PC-9 (cell line): Measurements from ENCODE around the gene CSRNP2.

Experiments
- EZH2 ChIP-seq: fragments of 200-600 bp; sonication (generic); IDR thresholded peaks from 2 replicates; pipeline ENCODE4 v1.8.0; 2017; ENCODE audit warnings: antibody characterized with exemption, low read depth
- TF ChIP-seq, protein P1 (sequence below): fragments of 200-600 bp; sonication (generic); conservative IDR thresholded peaks from 2 replicates; pipeline ENCODE4 v1.6.1; 2017; ENCODE audit warnings: mixed run types, antibody characterized with exemption, mild to moderate bottlenecking, moderate library complexity

DNA sequence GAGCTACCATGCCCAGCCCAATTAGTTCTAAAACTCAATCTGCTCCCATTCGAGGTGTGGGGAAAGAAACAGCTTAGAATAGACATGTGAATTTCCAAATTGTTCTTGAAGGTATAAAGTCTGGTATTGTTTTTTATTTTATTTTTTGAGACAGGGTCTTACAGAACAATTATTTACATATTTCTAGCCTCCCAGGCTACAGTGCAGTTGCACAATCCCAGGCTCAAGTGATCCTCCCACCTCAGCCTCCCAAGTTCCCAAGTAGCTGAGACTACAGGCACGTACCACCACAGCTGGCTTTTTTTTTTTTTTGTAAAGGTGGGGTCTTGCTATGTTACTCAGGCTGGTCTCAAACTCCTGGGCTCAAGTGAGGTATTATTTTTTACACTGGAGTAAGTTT lies 63.5 kb downstream of the CSRNP2 start:
- TF ChIP-seq, protein P1, sequence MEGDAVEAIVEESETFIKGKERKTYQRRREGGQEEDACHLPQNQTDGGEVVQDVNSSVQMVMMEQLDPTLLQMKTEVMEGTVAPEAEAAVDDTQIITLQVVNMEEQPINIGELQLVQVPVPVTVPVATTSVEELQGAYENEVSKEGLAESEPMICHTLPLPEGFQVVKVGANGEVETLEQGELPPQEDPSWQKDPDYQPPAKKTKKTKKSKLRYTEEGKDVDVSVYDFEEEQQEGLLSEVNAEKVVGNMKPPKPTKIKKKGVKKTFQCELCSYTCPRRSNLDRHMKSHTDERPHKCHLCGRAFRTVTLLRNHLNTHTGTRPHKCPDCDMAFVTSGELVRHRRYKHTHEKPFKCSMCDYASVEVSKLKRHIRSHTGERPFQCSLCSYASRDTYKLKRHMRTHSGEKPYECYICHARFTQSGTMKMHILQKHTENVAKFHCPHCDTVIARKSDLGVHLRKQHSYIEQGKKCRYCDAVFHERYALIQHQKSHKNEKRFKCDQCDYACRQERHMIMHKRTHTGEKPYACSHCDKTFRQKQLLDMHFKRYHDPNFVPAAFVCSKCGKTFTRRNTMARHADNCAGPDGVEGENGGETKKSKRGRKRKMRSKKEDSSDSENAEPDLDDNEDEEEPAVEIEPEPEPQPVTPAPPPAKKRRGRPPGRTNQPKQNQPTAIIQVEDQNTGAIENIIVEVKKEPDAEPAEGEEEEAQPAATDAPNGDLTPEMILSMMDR, result no peak
- no peak for TF ChIP-seq EZH2
